Measurements from ENCODE around the gene GBF1. TPM values are rescaled to one million over a fixed set of nuclear protein-coding genes. Genes with fewer than 3 reads are reported as not detected.

The GBF1 gene
- total RNA-seq, 1 experiment from 2014 or later: 23.7 TPM

DNA sequence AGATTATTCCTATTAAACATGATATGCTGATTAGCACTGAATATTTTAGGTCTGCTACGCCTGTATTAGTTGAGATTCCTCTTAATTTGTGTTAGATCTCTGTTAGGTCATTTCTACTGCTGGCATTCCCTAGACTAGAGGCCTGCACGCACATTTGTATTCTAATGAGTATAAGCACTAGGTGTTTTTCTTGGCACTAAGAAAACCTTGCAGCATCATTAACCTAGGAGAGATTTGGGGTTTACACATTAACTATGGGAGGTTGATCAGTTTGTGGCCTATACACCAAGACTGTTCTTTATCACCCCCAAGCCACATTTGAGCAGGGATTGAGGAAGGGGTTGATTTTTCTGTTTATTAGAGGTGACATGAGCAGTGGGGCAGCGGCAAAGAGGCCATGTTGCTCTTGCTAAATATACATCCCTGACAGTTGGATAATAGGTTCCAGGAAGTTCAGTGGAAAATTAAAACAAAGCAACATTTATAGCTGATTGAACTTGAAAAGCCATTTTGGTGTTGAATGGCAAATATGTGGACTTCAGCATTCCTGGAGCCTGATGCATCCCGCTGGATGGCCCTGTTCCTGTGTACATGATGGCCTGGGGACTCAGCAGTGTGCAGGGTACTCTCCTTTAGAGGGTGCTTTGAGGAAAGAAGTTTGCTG, 65.2 kb downstream of the GBF1 start:
- H2BK120ac ChIP-seq (ENCODE audit: low read depth, low read length, poor library complexity, severe bottlenecking): no peak overlapping the region
- no peak overlapping the region for H2AK5ac ChIP-seq (ENCODE audit: insufficient read length, low read length)
- TF ChIP-seq, protein P1, sequence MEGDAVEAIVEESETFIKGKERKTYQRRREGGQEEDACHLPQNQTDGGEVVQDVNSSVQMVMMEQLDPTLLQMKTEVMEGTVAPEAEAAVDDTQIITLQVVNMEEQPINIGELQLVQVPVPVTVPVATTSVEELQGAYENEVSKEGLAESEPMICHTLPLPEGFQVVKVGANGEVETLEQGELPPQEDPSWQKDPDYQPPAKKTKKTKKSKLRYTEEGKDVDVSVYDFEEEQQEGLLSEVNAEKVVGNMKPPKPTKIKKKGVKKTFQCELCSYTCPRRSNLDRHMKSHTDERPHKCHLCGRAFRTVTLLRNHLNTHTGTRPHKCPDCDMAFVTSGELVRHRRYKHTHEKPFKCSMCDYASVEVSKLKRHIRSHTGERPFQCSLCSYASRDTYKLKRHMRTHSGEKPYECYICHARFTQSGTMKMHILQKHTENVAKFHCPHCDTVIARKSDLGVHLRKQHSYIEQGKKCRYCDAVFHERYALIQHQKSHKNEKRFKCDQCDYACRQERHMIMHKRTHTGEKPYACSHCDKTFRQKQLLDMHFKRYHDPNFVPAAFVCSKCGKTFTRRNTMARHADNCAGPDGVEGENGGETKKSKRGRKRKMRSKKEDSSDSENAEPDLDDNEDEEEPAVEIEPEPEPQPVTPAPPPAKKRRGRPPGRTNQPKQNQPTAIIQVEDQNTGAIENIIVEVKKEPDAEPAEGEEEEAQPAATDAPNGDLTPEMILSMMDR (conservative IDR thresholded peaks at IDR 0.05): no peak
- WGBS (ENCODE audit: extremely low coverage, insufficient read length, low lambda C conversion rate): no CpG with 5 or more reads among the region's 4 CpGs
- H4K5ac ChIP-seq (ENCODE audit: insufficient read length, low read depth, low read length): no peak overlapping the region
- H2BK5ac ChIP-seq (ENCODE audit: insufficient read length, low read length): no peak overlapping the region
- H3K27me3 ChIP-seq (ENCODE audit: insufficient read depth, low read length): no peaks in the 10 kb centered on the region
- peaks cover 3% of the 10 kb centered on the region; the same call in 1 of the 2 replicates for H3K4me1 ChIP-seq (ENCODE audit: insufficient read depth, low read length)
- no peak overlapping the region for H3K4me2 ChIP-seq (ENCODE audit: insufficient read depth, insufficient read length, low read length)
- DNase-seq: no peak
- peaks cover 16 to 18% of the 10 kb centered on the region in 2 experiments for H3K4me1 Mint-ChIP-seq
- no peak overlapping the region for H2BK20ac ChIP-seq (ENCODE audit: low read depth, low read length, poor library complexity, severe bottlenecking)
- no peak overlapping the region for H3K14ac ChIP-seq (ENCODE audit: insufficient read depth, low read length)
- no peak overlapping the region for H4K8ac ChIP-seq (replicated peaks; ENCODE audit: insufficient read length, low read depth, low read length)
- no peak overlapping the region for H2BK12ac ChIP-seq (ENCODE audit: insufficient read length, low read depth, low read length)
- H3T11ph ChIP-seq (ENCODE audit: low read length): no peak overlapping the region
- H3K79me1 ChIP-seq (ENCODE audit: insufficient read depth, low read depth, low read length, poor library complexity, severe bottlenecking): no peaks in the 10 kb centered on the region
- no peak overlapping the region for H3K27ac Mint-ChIP-seq
- H3K27me3 Mint-ChIP-seq (ENCODE audit: low read depth): no peaks in the 10 kb centered on the region
- no peak overlapping the region for H3K23ac ChIP-seq (ENCODE audit: insufficient read length, low read depth, low read length)
- no peak overlapping the region for H3K27ac ChIP-seq (ENCODE audit: insufficient read length, low read depth, low read length)
- no peak overlapping the region for H3K56ac ChIP-seq (ENCODE audit: insufficient read length, low read depth, low read length)
- no peaks in the 10 kb centered on the region for H3K9me3 Mint-ChIP-seq
- no peaks in the 10 kb centered on the region for H3K9me3 ChIP-seq (ENCODE audit: control insufficient read depth, low read depth, low read length)
- H3K4ac ChIP-seq (ENCODE audit: low read depth, low read length): no peak overlapping the region
- H4K91ac ChIP-seq (ENCODE audit: insufficient read length, low read depth, low read length): no peak overlapping the region
- no peaks in the 10 kb centered on the region for H3K23me2 ChIP-seq (ENCODE audit: insufficient read length, low read depth, low read length, poor library complexity, severe bottlenecking)
- H3K9ac ChIP-seq (ENCODE audit: extremely low read depth, insufficient read length, low read length): no peak overlapping the region
- no peaks in the 10 kb centered on the region for H3K36me3 Mint-ChIP-seq (ENCODE audit: insufficient read depth in 1 of 3, low read depth in 3 of 3)
- no peak overlapping the region for H3K4me3 Mint-ChIP-seq
- H2AFZ ChIP-seq (ENCODE audit: low read length): no peak overlapping the region
- H3K18ac ChIP-seq (ENCODE audit: insufficient read length, low read depth, low read length): no peak overlapping the region
- H4K20me1 ChIP-seq (ENCODE audit: control insufficient read depth, insufficient read depth, insufficient read length): no peaks in the 10 kb centered on the region
- H3K79me2 ChIP-seq (ENCODE audit: insufficient read depth, low read length): no peaks in the 10 kb centered on the region
- no peak overlapping the region for H2BK15ac ChIP-seq (ENCODE audit: low read depth, low read length)
